Fibroblast of mammary gland (primary cell): ENCODE measurements around the gene PPIA.
A peak's percentile ranks its signal among the peaks of the same experiment; 100 is the strongest.

ENCODE experiments used
- DNase-seq: peaks from one replicate; pipeline ENCODE4 v3.0.0-alpha.2; 2010; ENCODE audit warnings: low read depth
- H3K4me3 ChIP-seq: 2 replicates; pipeline ENCODE4 v1.5.1; 2011; ENCODE audit warnings: low read depth, mild to moderate bottlenecking, low read length, moderate library complexity; ENCODE audit not compliant: control insufficient read depth
- CTCF ChIP-seq: conservative IDR thresholded peaks from 2 replicates; pipeline ENCODE4 v1.5.1; 2011; ENCODE audit warnings: low read depth, low read length, inconsistent platforms; ENCODE audit not compliant: control insufficient read depth, insufficient read depth

The PPIA gene

GRCh38 chr7:44764081-44764480, 32.4 kb upstream of the PPIA start:
- no peak for DNase-seq
- no peak for TF ChIP-seq CTCF
- H3K4me3 ChIP-seq = no peak overlapping the region

- no peak for TF ChIP-seq CTCF
- no peak overlapping the region for H3K4me3 ChIP-seq
- DNase-seq = no peak
Measured at GRCh38 chr7:44764665-44765578, 31.6 kb upstream of the PPIA start.

- no peak for DNase-seq
- no peak overlapping the region for H3K4me3 ChIP-seq
- no peak for TF ChIP-seq CTCF
Measured at GRCh38 chr7:44765579-44766415, 30.7 kb upstream of the PPIA start.

GRCh38 chr7:44766416-44766801, 30.1 kb upstream of the PPIA start:
- no peak for TF ChIP-seq CTCF
- no peak for DNase-seq
- H3K4me3 ChIP-seq = no peak overlapping the region

- no peak overlapping the region for H3K4me3 ChIP-seq
- no peak for TF ChIP-seq CTCF
- no peak for DNase-seq
Measured at GRCh38 chr7:44767134-44767911, 29.2 kb upstream of the PPIA start.

GRCh38 chr7:44767912-44768627, 28.4 kb upstream of the PPIA start:
- no peak overlapping the region for H3K4me3 ChIP-seq
- TF ChIP-seq CTCF = no peak
- peak; percentile 35 for DNase-seq
